HepG2 (cell line): ENCODE measurements around the gene IL15RA. TPM values are rescaled to one million over a fixed set of nuclear protein-coding genes. Genes with fewer than 3 reads are reported as not detected.

Experiments used
- ATAC-seq: fragments of 200-7000 bp; cut with Tn5 transposase; 3 replicates; pipeline ENCODE4 v1.9.1; 2020; ENCODE audit warnings: mild to moderate bottlenecking, moderate library complexity
- BruUV-seq: library from RNA; stranded (reverse); fragments of 400-500 nt; replicated peaks from 2 replicates; lab custom pipeline; 2021; lab: Mats Ljungman, UMichigan
- CTCF ChIA-PET: fragments of 300-600 bp; formaldehyde crosslinking; extraction: SDS; loops from one replicate; lab custom pipeline; 2021; ENCODE audit warnings: low total read pairs, inconsistent platforms, low intra/inter-chr PET ratio; lab: Yijun Ruan, JAX
- POLR2A ChIA-PET: fragments of 350-600 bp; sonication (Branson Sonifier 250); formaldehyde crosslinking; loops from one replicate; lab custom pipeline; 2020; ENCODE audit warnings: antibody characterized with exemption, inconsistent platforms; lab: Yijun Ruan, JAX
- DNase-seq: peaks from one replicate; pipeline ENCODE4 v3.0.0-alpha.2; 2015; ENCODE audit warnings: low spot score
- FAIRE-seq: peaks from 3 replicates; lab custom pipeline; 2011; peaks lifted over from hg19 to GRCh38; lab: Jason Lieb, UNC
- H2AFZ ChIP-seq: one replicate; pipeline ENCODE4 v1.6.1; 2011; ENCODE audit warnings: low read length, inconsistent platforms
- H3K27ac ChIP-seq: fragments of 300-600 bp; 3 replicates; pipeline ENCODE4 v1.8.0; 2011; ENCODE audit warnings: mixed run types, mild to moderate bottlenecking, mixed read lengths, low read length, inconsistent platforms; ENCODE audit not compliant: insufficient read depth; ENCODE audit errors: extremely low read length
- H3K27me3 ChIP-seq, 2 experiments: fragments of 200-600 bp in 1 of 2; 2 replicates in 1 of 2; 3 replicates in 1 of 2; pipeline versions ENCODE4 v1.6.0 to v1.8.0; 2011; ENCODE audit warnings: low read length in 2 of 2, mild to moderate bottlenecking in 2 of 2, moderate library complexity in 2 of 2, inconsistent platforms in 1 of 2; ENCODE audit not compliant: insufficient read depth in 2 of 2, control insufficient read depth in 1 of 2
- H3K36me3 ChIP-seq, 2 experiments: fragments of 200-600 bp in 1 of 2; replicated peaks in 1 of 2; 2 replicates in 1 of 2; 3 replicates in 1 of 2; pipeline versions ENCODE4 v1.5.1 to v1.8.0; 2011; ENCODE audit warnings: low read length in 2 of 2, inconsistent platforms in 1 of 2; ENCODE audit not compliant: insufficient read depth in 2 of 2, control insufficient read depth in 1 of 2
- H3K4me1 ChIP-seq: 2 replicates; pipeline ENCODE4 v1.5.1; 2012; ENCODE audit warnings: low read length, inconsistent platforms; ENCODE audit not compliant: insufficient read depth
- H3K4me2 ChIP-seq: 2 replicates; pipeline ENCODE4 v1.6.0; 2011; ENCODE audit warnings: low read depth, low read length, inconsistent platforms
- H3K4me3 ChIP-seq, 3 experiments: fragments of 200-600 bp in 1 of 3; sonication (generic), shearing (Covaris generic) in 1 of 3; replicated peaks in 1 of 3; 2 replicates each; pipeline ENCODE4 v1.5.1; 2011 to 2016; ENCODE audit warnings: low read length in 3 of 3, inconsistent platforms in 2 of 3, low read depth in 2 of 3, mild to moderate bottlenecking in 2 of 3, control low read depth in 1 of 3, mixed read lengths in 1 of 3; ENCODE audit not compliant: insufficient read depth in 1 of 3
- H3K79me2 ChIP-seq: one replicate; pipeline ENCODE4 v1.6.1; 2011; ENCODE audit warnings: low read length, inconsistent platforms; ENCODE audit not compliant: insufficient read depth
- H3K9ac ChIP-seq: 2 replicates; pipeline ENCODE4 v1.6.0; 2011; ENCODE audit warnings: mild to moderate bottlenecking, low read depth, low read length, inconsistent platforms; ENCODE audit not compliant: insufficient read depth
- H3K9me3 ChIP-seq: 2 replicates; pipeline ENCODE4 v1.5.1; 2012; ENCODE audit warnings: mild to moderate bottlenecking, low read length
- H4K20me1 ChIP-seq: 2 replicates; pipeline ENCODE4 v1.6.0; 2011; ENCODE audit warnings: inconsistent platforms, mild to moderate bottlenecking, low read length, moderate library complexity; ENCODE audit not compliant: insufficient read depth
- ADNP ChIP-seq: sonication (generic); formaldehyde crosslinking; IDR thresholded peaks from 2 replicates; pipeline ENCODE4 v1.4.0; 2020; ENCODE audit warnings: missing genetic modification reagents
- BCLAF1 ChIP-seq: fragments of 450-650 bp; IDR thresholded peaks from 2 replicates; pipeline ENCODE4 v1.6.1; 2017; ENCODE audit warnings: mild to moderate bottlenecking
- IKZF4 ChIP-seq: sonication (generic); formaldehyde crosslinking; IDR thresholded peaks from 2 replicates; pipeline ENCODE4 v1.5.1; 2020; ENCODE audit warnings: borderline replicate concordance, mild to moderate bottlenecking, low read depth, missing genetic modification reagents; ENCODE audit errors: not compliant biosample characterization
- ISX ChIP-seq: sonication (generic); formaldehyde crosslinking; conservative IDR thresholded peaks from 2 replicates; pipeline ENCODE4 v1.5.0; 2020; ENCODE audit warnings: missing genetic modification reagents
- MAF1 ChIP-seq: sonication (generic); formaldehyde crosslinking; IDR thresholded peaks from 2 replicates; pipeline ENCODE4 v1.5.0; 2020; ENCODE audit warnings: missing genetic modification reagents, borderline replicate concordance
- RFXANK ChIP-seq: IDR thresholded peaks from 2 replicates; pipeline ENCODE4 v1.6.1; 2016
- SMAD3 ChIP-seq: sonication (generic); formaldehyde crosslinking; IDR thresholded peaks from 2 replicates; pipeline ENCODE4 v1.4.0; 2020; ENCODE audit warnings: missing genetic modification reagents
- SP1 ChIP-seq, 2 experiments: fragments of 450-650 bp in 1 of 2; sonication (generic) in 1 of 2; formaldehyde crosslinking in 1 of 2; IDR thresholded peaks; 2 replicates each; pipeline versions ENCODE4 v1.4.0 to v1.6.1; 2016 to 2020; ENCODE audit warnings: missing genetic modification reagents in 1 of 2
- SRSF4 ChIP-seq: fragments of 200-400 bp; formaldehyde crosslinking; IDR thresholded peaks from one replicate; pipeline ENCODE4 v1.6.1; 2018; ENCODE audit warnings: mild to moderate bottlenecking, low read depth, low read length, moderate library complexity; ENCODE audit not compliant: poor library complexity, severe bottlenecking
- SUZ12 ChIP-seq: fragments of 150-350 bp; IDR thresholded peaks from 2 replicates; pipeline ENCODE4 v1.6.1; 2014; ENCODE audit warnings: low read depth, low read length
- ZBTB37 ChIP-seq: sonication (generic); formaldehyde crosslinking; IDR thresholded peaks from 2 replicates; pipeline ENCODE4 v1.4.0; 2020; ENCODE audit warnings: mild to moderate bottlenecking, missing genetic modification reagents
- ZNF17 ChIP-seq: sonication (generic); formaldehyde crosslinking; IDR thresholded peaks from 2 replicates; pipeline ENCODE4 v1.5.0; 2020; ENCODE audit warnings: mild to moderate bottlenecking, missing genetic modification reagents
- ZNF792 ChIP-seq: IDR thresholded peaks from 2 replicates; pipeline ENCODE4 v1.6.1; 2016
- ZNF816 ChIP-seq: sonication (generic); formaldehyde crosslinking; IDR thresholded peaks from 2 replicates; pipeline ENCODE4 v1.8.0; 2022; ENCODE audit warnings: missing genetic modification reagents, mild to moderate bottlenecking, borderline replicate concordance
- WGBS: methylation state at CpG from one replicate; pipeline ENCODE4 v1.1.6; 2017; ENCODE audit warnings: low lambda C conversion rate; 5-methylcytosine and 5-hydroxymethylcytosine counted together
- in situ Hi-C: cut with HindIII; loops from 2 replicates; pipeline ENCODE4 v1.10.0; 2017; ENCODE audit warnings: low pct_unique_long_range_greater_than_20kb; ENCODE audit not compliant: extremely low pct_ligation_motif_present
- intact Hi-C: fragments of 100-400 bp; cut with micrococcal nuclease; formaldehyde crosslinking; loops from one replicate; pipeline ENCODE4 v1.10.0; 2022; ENCODE audit not compliant: unreplicated experiment
- polyA plus RNA-seq, 8 experiments: library from polyadenylated mRNA; depleted of rRNA in 3 of 8; stranded (reverse) in 7 of 8; unstranded in 1 of 8; fragments of >200 nt; fragmentation: Illumina TruSeq in 4 of 8; extraction: Trizol in 4 of 8; gene quantifications; 2 replicates each; pipeline versions ENCODE4 v1.2.1 to v1.2.3, GENCODE V29; 2011 to 2016; ENCODE audit warnings: low read depth in 4 of 8, missing spikeins in 1 of 8, mixed read lengths in 1 of 8; ENCODE audit not compliant: insufficient read depth in 1 of 8
- total RNA-seq, 5 experiments: library from RNA; depleted of rRNA; stranded (reverse); fragments of >200 nt; fragmentation: Illumina TruSeq; extraction: Trizol; gene quantifications; 2 replicates each; pipeline ENCODE4 v1.2.3, GENCODE V29; 2016; ENCODE audit warnings: low read depth in 1 of 5

IL15RA gene
- total and polyA plus RNA-seq, 2 of the 13 experiments (the other 11 are each of a cell fraction or from before 2014, with no cell fraction given): 0.53 to 0.77 TPM

GRCh38 chr10:5981529-5981928 lies 4.2 kb upstream of the IL15RA start:
- no peaks in the 10 kb centered on the region for H4K20me1 ChIP-seq
- no peaks in the 10 kb centered on the region for H3K36me3 ChIP-seq
- no peaks in the 10 kb centered on the region for H3K9me3 ChIP-seq
- WGBS: 48% methylated on average over 8 of the region's 9 CpGs
- 0 out of 2 replicates have a peak, but pooled peaks cover 4% of the 10 kb centered on the region for H3K4me1 ChIP-seq
- intact Hi-C loops: no loop called here
- ChIA-PET CTCF (no interaction called here), POLR2A (no interaction called here)
- no peak for FAIRE-seq
- H3K27me3 ChIP-seq: peaks cover 3 to 49% of the 10 kb centered on the region in 2 experiments; a peak in 4 of 5 replicates
- no peak overlapping the region for H3K9ac ChIP-seq
- no peaks in the 10 kb centered on the region for H3K79me2 ChIP-seq
- no TSS peak for BruUV-seq
- H3K27ac ChIP-seq: no peak overlapping the region
- no peak for ATAC-seq
- no peak for DNase-seq
- TF ChIP-seq ZNF816 (CRISPR knock-in tag): no peak
- no peak overlapping the region for H3K4me2 ChIP-seq
- no peak overlapping the region for H3K4me3 ChIP-seq
- no peak overlapping the region for H2AFZ ChIP-seq
- in situ Hi-C loops: no loop called here

- no peak for FAIRE-seq
- no peak overlapping the region for H2AFZ ChIP-seq
- ATAC-seq: no peak
- H3K79me2 ChIP-seq: no peaks in the 10 kb centered on the region
- H4K20me1 ChIP-seq: no peaks in the 10 kb centered on the region
- ChIA-PET CTCF (interaction anchor here (1.3 kb wide), 1 partner anchor 29 kb away, joined by 5 read pairs; no protein-coding TSS in a partner anchor), POLR2A (no interaction called here)
- 5% methylated on average over 6 of the region's 6 CpGs for WGBS
- no peaks in the 10 kb centered on the region for H3K9me3 ChIP-seq
- H3K27me3 ChIP-seq: peaks cover 5 to 39% of the 10 kb centered on the region in 2 experiments; a peak in 4 of 5 replicates
- H3K4me2 ChIP-seq: peak overlapping the region; percentile 84
- H3K4me3 ChIP-seq: peak overlapping the region; percentile 13 to 79 (median 63); a peak in 2 of 6 replicates
- H3K36me3 ChIP-seq: no peaks in the 10 kb centered on the region
- no peak for DNase-seq
- in situ Hi-C loops: no loop called here
- intact Hi-C loops: no loop called here
- no peak overlapping the region for H3K9ac ChIP-seq
- H3K27ac ChIP-seq: no peak overlapping the region
- 0 out of 2 replicates have a peak, but pooled peaks cover 4% of the 10 kb centered on the region for H3K4me1 ChIP-seq
- BruUV-seq: no TSS peak
- no peak for TF ChIP-seq SUZ12
- no peak for TF ChIP-seq BCLAF1
- TF ChIP-seq RFXANK (CRISPR knock-in tag): no peak
- no peak for TF ChIP-seq SMAD3 (CRISPR knock-in tag)
- TF ChIP-seq ZNF17 (CRISPR knock-in tag): no peak
- no peak for TF ChIP-seq IKZF4 (CRISPR knock-in tag)
- no peak for TF ChIP-seq ZBTB37 (CRISPR knock-in tag)
- TF ChIP-seq ADNP (CRISPR knock-in tag): no peak
- TF ChIP-seq ISX (CRISPR knock-in tag): no peak
- no peak for TF ChIP-seq SRSF4
- no peak for TF ChIP-seq MAF1
- no peak for TF ChIP-seq SP1 (IDR thresholded peaks at IDR 0.05)
- TF ChIP-seq SP1 (CRISPR knock-in tag; IDR thresholded peaks at IDR 0.05): no peak
- no peak for TF ChIP-seq ZNF792 (CRISPR knock-in tag)
These were observed 817 bp upstream of the IL15RA start for GRCh38 chr10:5978230-5978489.
